WTC11 (cell line): ENCODE data around the gene ATF1. TPM values are rescaled to one million over a fixed set of nuclear protein-coding genes. Genes with fewer than 3 reads are reported as not detected.

Experiments
- ATAC-seq: fragments of 200-7000 bp; cut with Tn5 transposase; 2 replicates; pipeline ENCODE4 v1.10.0; 2021; ENCODE audit warnings: mild to moderate bottlenecking, moderate library complexity
- CTCF ChIA-PET: fragments of 300-600 bp; sonication (Branson Sonifier 250); formaldehyde crosslinking; loops from one replicate; lab custom pipeline; 2021; ENCODE audit warnings: antibody characterized with exemption; lab: Charles Lee
- POLR2A ChIA-PET: fragments of 350-600 bp; sonication (Branson Sonifier 250); formaldehyde crosslinking; loops from one replicate; lab custom pipeline; 2021; ENCODE audit warnings: antibody characterized with exemption; lab: Charles Lee
- DNase-seq: peaks from one replicate; pipeline ENCODE4 v3.0.0; 2021; ENCODE audit warnings: low spot score
- H3K27ac Mint-ChIP-seq: 2 replicates; pipeline ENCODE4 v1.8.0; 2021; ENCODE audit warnings: mixed read lengths
- H3K27me3 Mint-ChIP-seq: 2 replicates; pipeline ENCODE4 v1.8.0; 2021; ENCODE audit warnings: low read depth, mild to moderate bottlenecking, moderate library complexity, mixed read lengths
- H3K36me3 Mint-ChIP-seq: 2 replicates; pipeline ENCODE4 v1.8.0; 2021; ENCODE audit warnings: mixed read lengths
- H3K4me1 Mint-ChIP-seq: 2 replicates; pipeline ENCODE4 v1.8.0; 2022; ENCODE audit warnings: mixed read lengths
- H3K4me3 Mint-ChIP-seq: 2 replicates; pipeline ENCODE4 v1.8.0; 2021; ENCODE audit warnings: mild to moderate bottlenecking, moderate library complexity, mixed read lengths
- H3K9me3 Mint-ChIP-seq: 2 replicates; pipeline ENCODE4 v1.8.0; 2021; ENCODE audit warnings: mixed read lengths
- ATF6 ChIP-seq: sonication (generic); formaldehyde crosslinking; IDR thresholded peaks from 2 replicates; pipeline ENCODE4 v1.8.1; 2023; ENCODE audit warnings: mild to moderate bottlenecking, missing genetic modification reagents
- E2F4 ChIP-seq: sonication (generic); formaldehyde crosslinking; IDR thresholded peaks from 2 replicates; pipeline ENCODE4 v1.8.1; 2022; ENCODE audit warnings: low read depth, mild to moderate bottlenecking, moderate library complexity, missing genetic modification reagents, borderline replicate concordance
- ELF4 ChIP-seq: sonication (generic); formaldehyde crosslinking; IDR thresholded peaks from 2 replicates; pipeline ENCODE4 v1.8.1; 2022; ENCODE audit warnings: low read depth, mild to moderate bottlenecking, moderate library complexity, missing genetic modification reagents
- EMX1 ChIP-seq: fragments of 250-450 bp; sonication (Bioruptor Pico); IDR thresholded peaks from 2 replicates; pipeline ENCODE4 v1.8.0; 2021; ENCODE audit warnings: mild to moderate bottlenecking
- FOXJ3 ChIP-seq: sonication (generic); formaldehyde crosslinking; IDR thresholded peaks from 2 replicates; pipeline ENCODE4 v1.9.0; 2021; ENCODE audit warnings: missing genetic modification reagents, mild to moderate bottlenecking, borderline replicate concordance
- NFATC4 ChIP-seq: fragments of 250-450 bp; sonication (Bioruptor Pico); IDR thresholded peaks from 2 replicates; pipeline ENCODE4 v1.9.0; 2021; ENCODE audit warnings: mild to moderate bottlenecking
- NR1H2 ChIP-seq: sonication (generic); formaldehyde crosslinking; IDR thresholded peaks from 2 replicates; pipeline ENCODE4 v1.9.0; 2021; ENCODE audit warnings: mild to moderate bottlenecking, moderate library complexity, missing genetic modification reagents
- SOX15 ChIP-seq: fragments of 250-450 bp; sonication (Bioruptor Pico); IDR thresholded peaks from 2 replicates; pipeline ENCODE4 v1.9.0; 2021; ENCODE audit warnings: mild to moderate bottlenecking
- TEAD1 ChIP-seq: sonication (generic); formaldehyde crosslinking; IDR thresholded peaks from 2 replicates; pipeline ENCODE4 v1.8.0; 2022; ENCODE audit warnings: mild to moderate bottlenecking, missing genetic modification reagents
- TP53 ChIP-seq: sonication (generic); formaldehyde crosslinking; IDR thresholded peaks from 2 replicates; pipeline ENCODE4 v1.8.1; 2023; ENCODE audit warnings: mild to moderate bottlenecking, missing genetic modification reagents
- ZNF121 ChIP-seq: sonication (generic); formaldehyde crosslinking; IDR thresholded peaks from 2 replicates; pipeline ENCODE4 v1.8.0; 2023; ENCODE audit warnings: missing genetic modification reagents
- ZNF317 ChIP-seq: sonication (generic); formaldehyde crosslinking; IDR thresholded peaks from 2 replicates; pipeline ENCODE4 v1.8.1; 2023; ENCODE audit warnings: low read depth, mild to moderate bottlenecking, moderate library complexity, missing genetic modification reagents, borderline replicate concordance
- ZNF423 ChIP-seq: fragments of 250-450 bp; sonication (Bioruptor Pico); IDR thresholded peaks from 2 replicates; pipeline ENCODE4 v2.1.2; 2022; ENCODE audit warnings: mild to moderate bottlenecking, moderate library complexity
- ZNF532 ChIP-seq: fragments of 250-450 bp; sonication (Bioruptor Pico); IDR thresholded peaks from 2 replicates; pipeline ENCODE4 v1.9.0; 2021; ENCODE audit warnings: mild to moderate bottlenecking, borderline replicate concordance
- ZNF671 ChIP-seq: fragments of 250-450 bp; sonication (Bioruptor Pico); IDR thresholded peaks from 2 replicates; pipeline ENCODE4 v1.8.0; 2021; ENCODE audit warnings: mild to moderate bottlenecking
- total RNA-seq: library from RNA; stranded (reverse); gene quantifications from 3 replicates; pipeline ENCODE4 v1.2.3, GENCODE V29; 2021
- TF ChIP-seq, protein P1 (sequence below): sonication (generic); formaldehyde crosslinking; IDR thresholded peaks from 2 replicates; pipeline ENCODE4 v1.8.0; 2023; ENCODE audit warnings: missing genetic modification reagents, mild to moderate bottlenecking, borderline replicate concordance
- TF ChIP-seq, protein P2 (sequence below): sonication (generic); formaldehyde crosslinking; IDR thresholded peaks from 2 replicates; pipeline ENCODE4 v1.8.1; 2023; ENCODE audit warnings: mild to moderate bottlenecking, moderate library complexity, missing genetic modification reagents
- TF ChIP-seq, protein P3 (sequence below): fragments of 250-450 bp; sonication (Bioruptor Pico); conservative IDR thresholded peaks from 2 replicates; pipeline ENCODE4 v1.9.0; 2021; ENCODE audit warnings: mild to moderate bottlenecking

ATF1 gene
- total RNA-seq, 1 experiment from 2014 or later = 34.8 TPM

DNA sequence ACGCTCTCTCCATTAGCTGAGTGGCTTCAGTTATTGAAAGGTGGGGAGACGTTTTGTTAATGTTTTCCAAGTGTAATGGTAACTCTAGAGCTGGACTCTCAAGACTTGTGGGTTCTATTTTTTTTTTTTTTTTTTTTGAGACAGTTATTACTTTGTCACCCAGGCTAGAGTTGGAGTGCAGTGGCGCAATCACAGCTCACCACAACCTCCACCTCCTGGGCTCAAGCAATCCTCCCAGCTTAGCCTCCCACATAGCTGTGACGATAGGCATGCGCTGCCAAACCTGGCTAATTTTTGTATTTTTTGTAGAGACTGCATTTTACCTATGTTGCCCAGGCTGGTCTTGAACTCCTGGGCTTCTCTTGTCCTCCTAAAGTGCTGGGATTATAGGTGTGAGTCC, 26.2 kb downstream of the ATF1 start (continued):
- TF ChIP-seq E2F4 = no peak

- no peak for ATAC-seq
- POLR2A ChIA-PET = no interaction called here
These were observed 36.0 kb downstream of the ATF1 start for GRCh38 chr12:50799908-50800307.

GRCh38 chr12:50803230-50803875, 39.5 kb downstream of the ATF1 start:
- Mint-ChIP-seq H3K4me3 (no peak overlapping the region), H3K9me3 (peaks cover 20% of the 10 kb centered on the region), H3K27me3 (no peaks in the 10 kb centered on the region; the same call in 1 of the 2 replicates), H3K27ac (no peak overlapping the region), H3K36me3 (peaks cover 37% of the 10 kb centered on the region), H3K4me1 (no peaks in the 10 kb centered on the region)
- ATAC-seq (no peak), DNase-seq (no peak)
- ChIA-PET POLR2A (no interaction called here), CTCF (no interaction called here)
- TF ChIP-seq, protein P1, sequence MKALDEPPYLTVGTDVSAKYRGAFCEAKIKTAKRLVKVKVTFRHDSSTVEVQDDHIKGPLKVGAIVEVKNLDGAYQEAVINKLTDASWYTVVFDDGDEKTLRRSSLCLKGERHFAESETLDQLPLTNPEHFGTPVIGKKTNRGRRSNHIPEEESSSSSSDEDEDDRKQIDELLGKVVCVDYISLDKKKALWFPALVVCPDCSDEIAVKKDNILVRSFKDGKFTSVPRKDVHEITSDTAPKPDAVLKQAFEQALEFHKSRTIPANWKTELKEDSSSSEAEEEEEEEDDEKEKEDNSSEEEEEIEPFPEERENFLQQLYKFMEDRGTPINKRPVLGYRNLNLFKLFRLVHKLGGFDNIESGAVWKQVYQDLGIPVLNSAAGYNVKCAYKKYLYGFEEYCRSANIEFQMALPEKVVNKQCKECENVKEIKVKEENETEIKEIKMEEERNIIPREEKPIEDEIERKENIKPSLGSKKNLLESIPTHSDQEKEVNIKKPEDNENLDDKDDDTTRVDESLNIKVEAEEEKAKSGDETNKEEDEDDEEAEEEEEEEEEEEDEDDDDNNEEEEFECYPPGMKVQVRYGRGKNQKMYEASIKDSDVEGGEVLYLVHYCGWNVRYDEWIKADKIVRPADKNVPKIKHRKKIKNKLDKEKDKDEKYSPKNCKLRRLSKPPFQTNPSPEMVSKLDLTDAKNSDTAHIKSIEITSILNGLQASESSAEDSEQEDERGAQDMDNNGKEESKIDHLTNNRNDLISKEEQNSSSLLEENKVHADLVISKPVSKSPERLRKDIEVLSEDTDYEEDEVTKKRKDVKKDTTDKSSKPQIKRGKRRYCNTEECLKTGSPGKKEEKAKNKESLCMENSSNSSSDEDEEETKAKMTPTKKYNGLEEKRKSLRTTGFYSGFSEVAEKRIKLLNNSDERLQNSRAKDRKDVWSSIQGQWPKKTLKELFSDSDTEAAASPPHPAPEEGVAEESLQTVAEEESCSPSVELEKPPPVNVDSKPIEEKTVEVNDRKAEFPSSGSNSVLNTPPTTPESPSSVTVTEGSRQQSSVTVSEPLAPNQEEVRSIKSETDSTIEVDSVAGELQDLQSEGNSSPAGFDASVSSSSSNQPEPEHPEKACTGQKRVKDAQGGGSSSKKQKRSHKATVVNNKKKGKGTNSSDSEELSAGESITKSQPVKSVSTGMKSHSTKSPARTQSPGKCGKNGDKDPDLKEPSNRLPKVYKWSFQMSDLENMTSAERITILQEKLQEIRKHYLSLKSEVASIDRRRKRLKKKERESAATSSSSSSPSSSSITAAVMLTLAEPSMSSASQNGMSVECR (CRISPR knock-in tag) = no peak
- no peak for TF ChIP-seq TP53
- no peak for TF ChIP-seq NR1H2 (CRISPR knock-in tag)
- no peak for TF ChIP-seq SOX15 (CRISPR knock-in tag)
- TF ChIP-seq ZNF121 (CRISPR knock-in tag) = no peak
- TF ChIP-seq ATF6 (CRISPR knock-in tag) = no peak
- TF ChIP-seq EMX1 (CRISPR knock-in tag) = no peak
- TF ChIP-seq, protein P2, sequence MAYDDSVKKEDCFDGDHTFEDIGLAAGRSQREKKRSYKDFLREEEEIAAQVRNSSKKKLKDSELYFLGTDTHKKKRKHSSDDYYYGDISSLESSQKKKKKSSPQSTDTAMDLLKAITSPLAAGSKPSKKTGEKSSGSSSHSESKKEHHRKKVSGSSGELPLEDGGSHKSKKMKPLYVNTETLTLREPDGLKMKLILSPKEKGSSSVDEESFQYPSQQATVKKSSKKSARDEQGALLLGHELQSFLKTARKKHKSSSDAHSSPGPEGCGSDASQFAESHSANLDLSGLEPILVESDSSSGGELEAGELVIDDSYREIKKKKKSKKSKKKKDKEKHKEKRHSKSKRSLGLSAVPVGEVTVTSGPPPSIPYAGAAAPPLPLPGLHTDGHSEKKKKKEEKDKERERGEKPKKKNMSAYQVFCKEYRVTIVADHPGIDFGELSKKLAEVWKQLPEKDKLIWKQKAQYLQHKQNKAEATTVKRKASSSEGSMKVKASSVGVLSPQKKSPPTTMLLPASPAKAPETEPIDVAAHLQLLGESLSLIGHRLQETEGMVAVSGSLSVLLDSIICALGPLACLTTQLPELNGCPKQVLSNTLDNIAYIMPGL (CRISPR knock-in tag) = no peak
- TF ChIP-seq FOXJ3 (CRISPR knock-in tag) = no peak
- TF ChIP-seq ELF4 = no peak
- no peak for TF ChIP-seq ZNF671 (CRISPR knock-in tag)
- no peak for TF ChIP-seq NFATC4 (CRISPR knock-in tag)
- TF ChIP-seq, protein P3, sequence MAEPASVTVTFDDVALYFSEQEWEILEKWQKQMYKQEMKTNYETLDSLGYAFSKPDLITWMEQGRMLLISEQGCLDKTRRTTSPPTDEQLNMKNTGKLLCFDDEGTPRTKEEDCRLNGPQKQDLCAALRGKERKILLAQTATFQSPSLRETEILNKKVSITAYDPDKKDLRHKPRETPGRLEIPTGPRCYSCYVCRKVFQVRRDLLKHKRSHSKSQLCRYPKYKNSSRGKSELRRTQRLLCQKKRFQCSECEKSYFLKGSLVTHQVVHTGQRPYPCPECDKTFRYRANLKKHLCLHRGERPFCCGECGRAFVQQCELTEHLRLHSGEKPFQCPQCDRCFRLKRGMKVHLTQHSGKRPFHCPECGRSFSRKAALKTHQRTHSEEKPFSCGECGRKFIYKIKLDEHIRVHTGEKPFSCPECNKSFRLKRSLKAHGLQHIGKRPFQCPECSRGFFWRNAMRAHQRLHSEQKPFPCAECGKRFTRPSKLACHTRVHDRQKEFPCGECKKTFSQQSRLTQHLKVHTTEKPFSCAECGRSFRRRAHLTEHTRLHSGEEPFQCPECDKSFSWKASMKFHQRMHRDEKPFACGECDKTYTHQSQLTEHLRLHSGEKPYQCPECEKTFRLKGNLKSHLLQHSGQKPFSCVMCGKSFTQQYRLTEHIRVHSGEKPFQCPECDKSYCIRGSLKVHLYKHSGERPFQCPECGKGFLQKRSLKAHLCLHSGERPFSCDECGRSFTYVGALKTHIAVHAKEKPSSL = no peak
- no peak for TF ChIP-seq TEAD1 (CRISPR knock-in tag)
- TF ChIP-seq ZNF423 (CRISPR knock-in tag) = no peak
- no peak for TF ChIP-seq ZNF532 (CRISPR knock-in tag)

More at GRCh38 chr12:50799908-50800307, 36.0 kb downstream of the ATF1 start:
- Mint-ChIP-seq H3K4me1 (no peaks in the 10 kb centered on the region), H3K36me3 (peaks cover 62% of the 10 kb centered on the region), H3K27ac (no peak overlapping the region), H3K9me3 (peaks cover 29% of the 10 kb centered on the region), H3K27me3 (no peaks in the 10 kb centered on the region; the same call in 1 of the 2 replicates), H3K4me3 (no peak overlapping the region)
- CTCF ChIA-PET = no interaction called here
- no peak for DNase-seq
- TF ChIP-seq ZNF317 (CRISPR knock-in tag) (peak; percentile 98), TP53 (no peak)
